Measurements from ENCODE around the gene RETNLB.

Gene RETNLB, protein sequence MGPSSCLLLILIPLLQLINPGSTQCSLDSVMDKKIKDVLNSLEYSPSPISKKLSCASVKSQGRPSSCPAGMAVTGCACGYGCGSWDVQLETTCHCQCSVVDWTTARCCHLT

DNA sequence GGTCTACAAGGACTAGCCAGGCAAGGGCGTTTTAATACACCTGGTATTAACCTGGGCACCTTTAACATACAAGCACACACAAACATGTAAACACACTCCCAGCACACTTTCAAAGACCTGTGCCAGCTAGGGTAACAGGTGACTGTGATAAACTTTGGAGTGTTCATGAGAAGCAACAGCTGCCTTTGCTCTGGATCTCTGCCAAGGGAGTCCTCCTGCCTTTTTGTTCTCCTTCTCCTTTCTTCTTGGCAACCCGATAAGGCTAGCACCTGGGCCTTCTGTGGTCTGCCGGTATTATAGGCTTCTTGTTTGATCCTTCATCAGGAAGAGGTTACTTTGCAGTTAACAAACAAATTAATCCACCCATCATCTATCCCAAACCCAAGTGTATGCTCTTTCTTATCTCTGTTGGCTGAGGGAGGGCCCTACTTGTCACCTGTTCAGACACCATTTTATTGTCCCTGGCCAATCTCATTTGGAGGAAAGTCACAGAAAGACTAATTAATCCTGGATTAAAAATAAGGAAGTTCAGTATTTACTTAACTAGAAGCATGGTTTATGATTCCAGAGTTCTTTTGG is at the start of gene RETNLB:
Gene RETNLB, minus strand, starts transcription at position 7 of the 579 bp plus-strand sequence. CDS start 225 bp downstream, outside the sequence.
- DNase-seq = peak; percentile 87

DNA sequence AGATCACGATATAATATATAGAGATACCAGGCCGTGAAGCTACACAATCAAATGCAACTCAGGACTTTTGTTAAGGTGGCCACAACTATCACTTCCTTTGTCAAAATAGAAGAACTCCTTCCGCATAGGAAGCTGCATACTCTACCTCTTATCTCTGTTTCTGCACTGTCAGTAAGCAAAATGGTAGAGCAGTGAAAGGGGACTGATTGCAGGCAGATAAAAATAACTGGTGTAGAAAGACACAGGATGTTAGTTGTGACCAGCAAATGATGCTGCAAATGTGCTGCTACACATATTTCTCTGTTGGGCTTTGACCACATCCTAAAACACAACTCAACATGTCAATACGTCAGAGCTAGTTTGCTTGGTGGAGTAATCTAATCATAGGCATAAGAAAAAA is 49.1 kb upstream of the RETNLB start:
- DNase-seq = no peak

DNA sequence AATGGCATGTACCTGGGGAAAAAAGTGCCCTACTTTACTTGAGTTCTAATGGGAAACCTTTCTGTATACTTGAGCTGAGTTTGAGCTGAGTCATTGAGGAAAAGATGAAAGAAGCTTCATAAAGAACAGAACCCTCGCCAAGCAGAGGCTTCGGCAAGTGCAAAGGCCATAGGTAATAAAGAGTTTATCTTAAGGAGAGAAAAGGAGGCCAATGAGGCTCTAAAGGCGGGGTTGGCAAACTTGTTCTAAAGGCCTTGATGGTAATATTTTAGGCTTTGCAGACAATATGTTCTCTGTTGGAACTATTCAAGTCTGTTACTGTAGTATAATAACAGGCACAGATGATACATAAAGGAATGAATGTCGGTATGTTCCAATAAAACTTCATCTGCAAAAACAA is 47.8 kb upstream of the RETNLB start:
- DNase-seq = no peak

DNA sequence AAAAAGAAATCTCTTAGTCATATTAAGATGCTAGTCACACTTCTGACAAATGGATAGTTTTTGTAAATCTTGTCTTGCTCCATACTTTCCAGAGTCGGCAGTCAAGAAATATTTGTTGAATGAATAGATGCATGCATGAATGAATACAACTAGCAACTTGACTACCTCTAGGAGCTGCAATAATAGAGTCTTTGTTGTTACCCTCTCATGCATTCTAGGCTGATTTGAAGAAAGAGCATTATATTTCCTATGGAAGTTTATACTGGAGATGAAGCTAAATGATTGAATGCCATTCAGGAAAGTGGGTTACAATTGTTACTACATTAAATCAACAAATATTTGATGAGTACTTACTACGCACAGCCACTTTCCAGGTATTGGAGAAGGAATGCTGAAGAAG is 47.2 kb upstream of the RETNLB start:
- no peak for DNase-seq

DNA sequence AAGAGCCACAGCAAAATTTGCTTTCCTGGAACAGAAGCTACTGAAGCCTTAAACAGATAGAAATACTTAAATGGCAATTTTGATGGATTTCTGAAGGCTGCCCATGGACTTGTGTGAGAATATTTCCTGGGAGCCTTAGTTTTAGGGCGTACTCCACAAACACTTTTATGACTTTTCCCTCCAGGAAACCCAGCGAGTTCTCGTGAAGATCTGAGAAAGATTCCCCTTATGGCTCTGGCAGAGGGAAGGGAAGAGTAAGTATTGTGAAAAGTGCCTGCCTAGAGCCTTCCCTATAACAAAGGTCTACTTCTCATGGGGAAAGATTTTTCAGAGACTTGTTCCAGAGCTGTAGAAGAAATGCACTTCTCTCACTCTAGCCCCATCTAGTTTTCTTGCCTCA is 34.3 kb upstream of the RETNLB start:
- no peak for DNase-seq

DNA sequence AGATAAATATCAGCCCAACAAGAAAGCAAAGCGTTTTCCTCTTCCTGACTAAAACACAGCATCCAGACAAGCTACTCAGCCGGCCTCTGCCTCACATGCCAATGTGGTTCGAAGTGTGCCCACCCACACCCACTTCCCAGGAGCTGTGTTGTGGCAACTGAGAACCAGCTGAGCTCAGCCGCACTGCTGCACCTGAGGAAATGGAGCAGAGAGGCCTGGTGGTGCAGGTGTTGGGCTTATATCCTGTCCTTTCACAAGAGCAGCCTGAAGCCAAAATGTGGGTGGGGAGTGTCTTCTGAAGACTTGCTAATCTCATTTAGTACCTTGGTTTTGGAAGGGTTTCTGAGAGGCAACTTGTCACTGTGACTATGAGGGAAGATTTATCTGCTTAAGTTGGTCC is 23.0 kb upstream of the RETNLB start:
- DNase-seq = no peak

DNA sequence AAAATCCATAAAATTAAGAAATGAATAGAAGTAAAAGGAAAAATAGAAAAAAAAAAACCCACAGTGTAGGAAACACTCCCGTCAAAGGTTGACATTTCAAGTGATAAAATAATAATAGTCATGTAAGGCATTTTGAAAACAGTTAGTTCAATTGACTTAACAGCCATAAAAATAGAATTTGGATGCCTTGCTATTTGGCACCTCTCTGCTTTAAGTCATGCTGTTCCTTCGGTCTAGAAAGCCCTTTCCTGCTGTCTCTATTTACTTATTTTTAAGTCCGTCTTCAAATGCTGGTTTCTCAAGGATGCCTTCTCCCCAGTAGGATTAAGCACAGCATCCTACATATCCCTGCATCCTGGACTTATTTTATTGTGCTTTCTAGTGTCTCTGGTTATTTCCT is 22.3 kb upstream of the RETNLB start:
- no peak for DNase-seq

DNA sequence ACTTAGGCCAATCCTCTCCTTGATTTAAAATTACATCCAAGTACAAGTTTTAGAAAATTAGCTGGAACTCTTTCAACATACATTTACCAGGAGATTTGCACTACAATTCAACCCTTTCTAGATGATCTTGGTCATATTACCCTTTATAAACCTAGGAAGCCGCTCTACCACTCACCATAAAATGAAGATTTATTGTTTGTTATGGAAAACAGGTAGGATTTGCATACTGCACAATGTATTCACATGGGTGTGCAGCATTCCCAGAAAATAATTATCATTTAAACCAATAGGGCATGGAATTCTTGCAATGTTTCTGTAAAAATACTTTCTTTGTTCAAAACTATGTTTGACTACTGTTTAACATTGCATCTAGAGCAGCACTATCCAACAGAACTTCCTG is 18.4 kb upstream of the RETNLB start:
- DNase-seq = no peak

DNA sequence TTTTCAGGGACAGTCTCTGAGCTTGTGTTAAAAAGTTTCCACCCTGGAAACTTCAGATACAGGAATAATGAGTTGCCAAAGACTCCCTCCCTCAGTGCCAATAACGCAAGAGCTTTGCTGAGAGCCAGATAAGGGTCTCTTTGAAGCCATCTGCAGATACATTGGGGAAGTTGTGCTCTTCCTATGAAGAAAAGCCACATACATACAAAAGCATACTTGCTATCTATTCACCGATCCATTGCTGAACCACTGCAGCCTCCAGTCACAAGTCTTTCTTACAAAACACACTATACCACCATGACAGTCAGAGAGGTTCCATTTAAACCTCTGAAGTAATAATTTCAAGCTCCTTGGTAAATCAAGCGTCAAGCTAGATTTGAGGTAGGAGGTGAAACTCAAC is 10.0 kb upstream of the RETNLB start:
- no peak for DNase-seq

DNA sequence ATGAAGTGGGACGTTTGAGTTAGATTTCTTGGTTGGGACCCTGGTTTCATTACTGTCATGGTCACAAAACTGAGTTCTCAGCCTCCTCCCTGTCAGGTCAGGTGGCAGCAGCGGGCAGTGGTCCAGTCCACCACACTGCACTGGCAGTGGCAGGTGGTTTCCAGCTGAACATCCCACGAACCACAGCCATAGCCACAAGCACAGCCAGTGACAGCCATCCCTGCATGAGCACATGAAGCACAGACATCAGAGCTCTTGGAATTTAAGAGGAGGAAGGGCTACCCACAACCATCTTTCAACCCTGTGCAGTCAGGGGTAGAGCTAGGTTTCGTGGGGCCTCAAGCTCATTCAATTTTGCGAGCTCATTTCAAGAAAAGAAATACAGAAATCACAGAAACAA is 1.5 kb downstream of the RETNLB start:
- no peak for DNase-seq

DNA sequence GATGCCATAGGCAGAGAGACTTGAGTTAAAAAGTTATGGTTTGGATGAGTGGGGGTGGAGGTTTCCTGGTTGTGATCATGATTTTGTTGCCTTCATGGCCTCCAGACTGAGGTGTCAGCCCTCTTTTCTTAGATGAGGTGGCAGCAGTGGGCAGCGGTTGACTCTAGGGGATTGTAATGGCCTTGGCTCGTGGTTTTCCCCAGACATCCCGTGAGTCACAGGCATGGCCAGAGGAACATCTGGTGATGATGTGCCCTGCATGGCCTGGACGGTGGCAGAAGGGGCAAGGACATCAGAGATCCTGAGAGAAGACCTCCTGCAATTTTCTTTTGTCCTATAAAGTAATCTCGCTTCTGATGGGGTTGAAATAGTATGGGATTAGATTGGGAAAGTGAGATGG is 12.4 kb downstream of the RETNLB start:
- DNase-seq = no peak

DNA sequence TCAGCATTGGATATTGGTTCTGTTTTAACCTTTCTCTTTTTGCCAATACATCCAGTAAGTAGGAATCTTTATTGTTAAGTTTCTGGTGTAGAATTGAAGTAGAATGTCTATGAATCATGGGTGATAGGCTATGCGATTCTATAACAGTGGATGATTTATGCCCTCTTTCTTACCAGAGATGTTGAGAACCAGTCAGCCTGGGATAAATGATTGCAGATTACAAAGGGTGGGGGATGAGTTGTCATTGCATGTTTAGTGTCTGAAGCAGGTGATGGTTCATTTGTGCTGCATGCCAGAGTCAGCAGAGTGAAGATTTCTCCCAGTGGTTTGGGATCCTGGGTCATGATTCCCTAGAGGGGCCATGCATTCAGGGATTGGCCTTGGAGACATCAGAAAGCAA is 14.3 kb downstream of the RETNLB start:
- no peak for DNase-seq

DNA sequence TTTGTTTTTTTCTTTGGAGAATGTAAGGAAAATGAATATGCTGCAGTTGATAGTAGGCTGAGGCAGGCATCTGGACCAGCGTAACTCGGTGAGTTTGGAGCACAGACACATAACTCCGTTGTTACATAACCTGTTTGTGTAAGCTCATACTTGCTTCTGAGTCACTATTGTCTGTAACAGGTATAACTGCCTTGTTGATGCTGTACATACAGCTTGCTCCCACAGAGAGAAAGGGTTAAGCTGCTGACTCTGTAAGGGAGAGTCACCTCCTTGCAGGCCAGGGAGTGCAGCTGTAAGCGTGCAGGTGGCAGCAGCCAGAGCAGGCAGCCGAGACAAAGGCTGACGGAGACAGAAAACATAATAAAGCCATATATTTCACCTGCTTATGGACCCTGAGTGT is 20.4 kb downstream of the RETNLB start:
- no peak for DNase-seq

DNA sequence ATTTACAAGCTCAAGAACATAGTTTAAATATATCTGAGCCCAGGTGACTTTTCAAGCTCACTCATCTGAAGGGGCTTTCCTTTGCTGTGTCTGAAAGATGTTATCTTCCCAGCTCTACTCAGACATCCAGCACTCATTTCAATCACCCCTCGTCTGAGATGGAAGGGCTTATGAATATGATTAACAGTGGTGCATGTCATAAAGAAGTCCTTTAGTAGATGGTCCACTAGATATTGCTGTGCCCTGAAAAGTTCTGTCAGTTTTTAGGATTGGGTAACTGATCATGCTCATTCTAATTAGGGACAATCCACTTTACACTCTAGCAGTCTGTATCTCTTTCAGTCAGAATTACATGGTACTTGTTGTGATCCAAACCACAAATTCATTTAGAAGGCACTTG is 28.3 kb downstream of the RETNLB start:
- DNase-seq = no peak

DNA sequence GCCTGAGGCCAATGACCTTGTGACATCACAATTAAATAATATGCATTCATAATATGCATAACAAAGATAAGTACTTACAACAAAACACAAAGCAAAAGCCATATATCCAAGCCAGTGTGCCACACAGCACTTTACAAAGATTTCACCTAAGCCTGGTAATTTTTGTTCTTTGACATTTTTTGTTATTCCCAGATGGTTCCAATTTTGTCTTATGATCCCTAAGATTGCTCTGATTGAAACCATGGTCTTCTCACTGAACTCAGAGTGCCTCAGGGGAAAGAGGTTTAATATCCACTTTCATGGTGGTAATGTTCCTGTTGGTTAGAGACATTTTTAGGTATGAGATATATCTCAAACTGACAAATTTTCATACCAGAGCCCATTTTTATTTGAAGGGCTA is 29.1 kb downstream of the RETNLB start:
- DNase-seq = no peak

DNA sequence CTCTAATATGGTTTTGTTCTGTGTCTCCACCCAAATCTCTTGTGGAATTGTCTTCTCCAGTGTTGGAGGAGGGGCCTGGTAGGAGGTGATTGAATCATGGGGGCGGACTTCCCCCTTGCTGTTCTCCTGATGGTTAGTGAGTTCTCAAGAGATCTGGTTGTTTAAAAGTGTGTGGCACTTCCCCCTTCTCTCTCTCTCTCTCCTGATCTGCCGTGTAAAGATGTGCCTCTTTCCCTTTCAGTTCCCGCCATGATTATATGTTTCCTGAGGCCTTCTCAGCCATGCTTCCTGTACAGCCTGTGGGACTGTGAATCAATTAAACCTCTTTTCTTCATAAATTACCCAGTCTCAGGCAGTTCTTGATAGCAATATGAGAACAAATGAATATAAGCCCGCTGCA is 33.1 kb downstream of the RETNLB start:
- no peak for DNase-seq

DNA sequence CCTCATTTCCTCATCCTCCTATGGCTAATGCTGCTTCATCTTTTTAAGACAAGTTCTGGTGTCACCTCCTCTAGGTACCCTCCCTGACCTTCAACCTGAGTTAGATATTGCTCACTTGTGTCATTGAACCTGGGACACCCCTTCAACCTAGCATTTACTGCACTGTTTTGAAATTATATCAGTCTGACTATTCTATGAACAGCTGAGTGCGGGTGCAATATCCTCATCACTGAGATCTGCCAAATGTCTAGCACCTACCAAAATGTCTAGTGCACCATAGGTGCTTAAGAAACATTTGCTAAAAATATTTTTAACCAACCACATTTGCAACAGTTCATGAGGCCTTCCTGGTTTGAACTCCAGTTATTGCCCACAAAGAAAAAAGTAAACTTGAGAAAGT is 34.5 kb downstream of the RETNLB start:
- DNase-seq = no peak

DNA sequence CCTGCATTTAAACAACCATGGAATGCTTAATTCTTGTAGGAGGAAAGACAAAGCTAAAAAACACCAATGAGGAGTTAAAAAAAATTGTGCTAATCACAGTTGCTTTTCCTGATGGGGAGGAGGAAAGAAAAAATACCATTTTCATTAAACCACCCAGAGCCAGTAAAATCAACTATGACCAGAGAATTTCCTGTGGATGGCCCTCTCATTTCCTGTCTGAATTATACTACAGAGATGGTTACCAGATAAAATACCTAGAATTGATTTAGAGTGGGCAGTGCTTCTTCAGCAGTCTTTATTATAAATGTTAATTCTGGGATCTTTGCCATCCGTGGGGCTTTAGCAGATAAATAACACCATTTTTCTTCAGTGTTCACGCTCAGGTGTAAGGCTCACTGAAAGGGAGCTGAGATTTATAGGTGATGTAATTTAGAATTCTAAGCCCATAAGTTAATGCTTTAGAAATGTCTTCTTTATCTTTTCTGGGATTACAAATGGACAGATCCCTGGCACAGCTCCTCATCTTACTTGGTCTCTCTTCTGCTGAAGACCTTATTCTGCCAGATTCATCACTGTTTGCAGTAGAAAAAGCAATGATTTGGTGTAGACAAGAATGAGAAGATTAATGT is 37.9 kb downstream of the RETNLB start:
- DNase-seq = no peak

DNA sequence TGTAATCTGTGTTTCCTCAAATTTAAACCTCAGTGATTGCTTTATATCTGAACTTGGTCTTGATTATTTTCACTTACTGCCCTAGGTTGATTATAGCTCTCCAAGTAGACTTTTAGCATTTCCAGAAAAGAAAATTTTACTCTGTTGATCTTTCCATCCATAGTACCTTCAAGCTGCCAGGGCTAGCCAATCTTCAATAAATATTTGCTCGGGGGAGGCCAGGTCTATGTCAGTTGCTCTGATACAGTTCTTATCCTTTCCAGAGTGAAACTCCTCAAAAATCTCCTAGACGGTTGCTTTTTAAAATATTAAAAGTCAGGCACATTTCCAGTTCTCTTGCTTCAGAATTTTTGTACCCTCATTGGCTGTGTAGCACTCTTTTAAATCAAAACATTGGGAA is 38.8 kb downstream of the RETNLB start:
- no peak for DNase-seq

DNA sequence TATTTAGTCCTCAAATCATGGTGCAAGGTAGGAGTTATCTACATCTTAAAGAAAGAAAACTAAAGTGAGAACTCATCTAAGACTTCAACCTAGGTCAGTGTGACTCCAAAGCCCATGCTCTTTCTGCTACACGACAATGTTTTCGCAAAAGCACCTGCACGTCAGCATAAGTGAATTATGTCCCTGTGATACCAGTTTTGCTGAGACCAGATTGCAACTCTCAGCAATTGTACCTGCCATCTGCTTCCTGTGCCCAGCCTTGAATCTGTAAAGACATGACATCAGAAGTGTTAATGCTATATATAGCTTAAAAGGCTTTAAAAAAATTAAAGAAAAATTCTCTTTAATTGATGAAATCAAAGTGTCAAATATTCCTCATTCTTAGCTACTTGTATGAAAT is 43.4 kb downstream of the RETNLB start:
- DNase-seq = no peak

DNA sequence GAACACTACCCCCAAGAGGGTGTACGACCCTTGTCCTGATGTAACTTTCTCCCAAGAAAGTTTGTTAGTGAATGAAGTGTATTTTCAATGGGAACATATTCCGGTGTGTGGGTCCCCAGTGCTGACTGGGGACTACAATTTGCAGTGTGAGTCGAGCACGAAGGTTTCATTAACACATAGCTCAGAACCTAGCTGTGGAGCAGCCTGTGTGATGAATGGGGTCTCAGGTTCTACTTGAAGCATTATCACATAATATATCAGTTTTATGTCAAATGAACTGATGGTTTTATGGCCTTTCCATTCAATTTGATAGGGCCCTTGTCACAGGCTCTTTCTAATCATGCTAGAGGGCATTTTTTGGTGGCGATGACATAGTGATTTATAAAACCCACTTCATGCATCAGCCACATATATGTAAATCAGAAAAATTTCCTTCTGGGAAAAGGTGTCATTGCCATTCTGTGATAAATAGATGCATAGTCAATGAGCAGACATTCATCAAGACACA is 44.1 kb downstream of the RETNLB start:
- DNase-seq = no peak

All from NCI-H2029 (cell line).